Pancreas (tissue), 10 donors: ENCODE results near the gene SELPLG. TPM values are rescaled to one million over a fixed set of nuclear protein-coding genes. Genes with fewer than 3 reads are reported as not detected.

ENCODE experiments used
- ATAC-seq, 4 donors: fragments of 200-7000 bp; cut with Tn5 transposase; one replicate each; pipeline versions ENCODE4 v1.8.0 to v1.9.1; 2020; ENCODE audit warnings: mild to moderate bottlenecking in 4 of 4, moderate library complexity in 4 of 4
- DNase-seq, 6 donors: peaks; one replicate each; pipeline ENCODE4 v3.0.0-alpha.2; 2020
- FAIRE-seq: peaks from 2 replicates; lab custom pipeline; 2012; peaks lifted over from hg19 to GRCh38; lab: Jason Lieb, UNC
- H3K27ac ChIP-seq, 4 donors: fragments of 200-600 bp; sonication (generic); 1 replicate in 3 of 4; 2 replicates in 1 of 4; pipeline versions ENCODE4 v1.5.0 to v1.8.0; 2020
- H3K27me3 ChIP-seq, 4 donors: fragments of 200-600 bp; one replicate each; pipeline ENCODE4 v1.8.0; 2021
- H3K36me3 ChIP-seq, 3 donors: fragments of 200-600 bp; sonication (generic) in 1 of 3; one replicate each; pipeline versions ENCODE4 v1.5.0 to v1.8.0; 2020 to 2021
- H3K4me1 ChIP-seq, 3 donors: fragments of 200-600 bp; one replicate each; pipeline ENCODE4 v1.8.0; 2021
- H3K4me3 ChIP-seq, 4 donors: fragments of 200-600 bp; sonication (generic) in 2 of 4; one replicate each; pipeline versions ENCODE4 v1.5.0 to v1.8.0; 2020 to 2021
- H3K9me3 ChIP-seq, 4 donors: fragments of 200-600 bp; one replicate each; pipeline ENCODE4 v1.8.0; 2021
- CTCF ChIP-seq, 4 donors: fragments of 200-600 bp; sonication (generic) in 3 of 4; IDR thresholded peaks; one replicate each; pipeline versions ENCODE4 v1.5.0 to v1.8.0; 2021; ENCODE audit warnings: antibody characterized with exemption in 4 of 4
- WGBS, 2 donors: extraction: QIAGEN DNeasy Blood & Tissue Kit; methylation state at CpG; one replicate each; pipeline ENCODE4 v1.1.7; 2013; 5-methylcytosine and 5-hydroxymethylcytosine counted together
- intact Hi-C, 3 donors: fragments of 100-400 bp; cut with DNase I; formaldehyde crosslinking; loops; one replicate each; pipeline versions ENCODE4 v1.11.1 to v1.14.2; 2022
- polyA plus RNA-seq, 2 donors: library from polyadenylated mRNA; stranded (reverse); fragments of 200-250 nt; gene quantifications; one replicate each; pipeline ENCODE4 v1.2.3, GENCODE V29; 2013
- total RNA-seq, 6 donors: library from RNA; stranded (reverse); fragmentation: NEBNext Ultra II Directional in 4 of 6; extraction: Animal tissue kit (Norgen Biotek cat#: 25700) in 4 of 6; gene quantifications; one replicate each; pipeline versions ENCODE4 v1.2.1 to v1.2.4, GENCODE V29; 2021 to 2023
- donor health status: healthy with polysubstance abuse.
- donor health status: DM: no; HTN: no; CAD: no; lungs with moderate emphysema.
- donor health status: DM: no; HTN: no; CAD: no.
- donor health status: control.
- donor health status: control.
- donor health status: Bipolar disorder and iron deficiency.
- donor health status: DM: yes; HTN: yes; CAD: no.
- donor health status: DM: no; HTN: no; CAD: no.
- donor health status: DM: no; HTN: no; CAD: no.
- donor health status: DM: yes; HTN: yes; CAD: no.

The SELPLG gene
- total and polyA plus RNA-seq, 8 donors, result 0.28 to 9.5 (median 1.2) TPM

- TF ChIP-seq CTCF (IDR thresholded peaks at IDR 0.05), result no peak
- H3K27me3 ChIP-seq, result no peaks in the 10 kb centered on the region
- H3K36me3 ChIP-seq, result no peaks in the 10 kb centered on the region
- FAIRE-seq, result no peak
- no peak for ATAC-seq
- H3K27ac ChIP-seq, result no peak overlapping the region
- H3K4me1 ChIP-seq, result no peaks in the 10 kb centered on the region
- no peaks in the 10 kb centered on the region for H3K9me3 ChIP-seq
- WGBS, 2 donors, result 74 to 84% methylated on average over 2 of the region's 2 CpGs
- intact Hi-C loops, result loop anchor here in 1 of 3 donors (5.0 kb wide), 1 partner anchor 44 kb away; no protein-coding TSS in a partner anchor
- H3K4me3 ChIP-seq, result no peak overlapping the region
- no peak for DNase-seq
Measured at GRCh38 chr12:108616359-108616758, 17.3 kb downstream of the SELPLG start.

- Histone ChIP-seq H3K27ac (no peak overlapping the region), H3K4me1 (no peaks in the 10 kb centered on the region), H3K9me3 (no peaks in the 10 kb centered on the region), H3K4me3 (no peak overlapping the region), H3K36me3 (no peaks in the 10 kb centered on the region), H3K27me3 (no peaks in the 10 kb centered on the region)
- TF ChIP-seq CTCF (IDR thresholded peaks at IDR 0.05), result no peak
- intact Hi-C loops, result loop anchor here in 1 of 3 donors (5.0 kb wide), 1 partner anchor 44 kb away; no protein-coding TSS in a partner anchor
- FAIRE-seq (no peak), ATAC-seq (no peak), DNase-seq (no peak)
- 74 to 80% methylated on average over 1 of the region's 1 CpG for WGBS, 2 donors
Measured at GRCh38 chr12:108615918-108616317, 17.8 kb downstream of the SELPLG start.

- intact Hi-C loops, result loop anchor here in 2 of 3 donors (5.0 kb wide), 1 partner anchor 42 kb away; no protein-coding TSS in a partner anchor
- H3K4me1 ChIP-seq, result no peaks in the 10 kb centered on the region
- ATAC-seq, result no peak
- WGBS, 2 donors, result 70 to 86% methylated on average over 6 of the region's 6 CpGs
- no peak overlapping the region for H3K27ac ChIP-seq
- H3K9me3 ChIP-seq, result no peaks in the 10 kb centered on the region
- no peaks in the 10 kb centered on the region for H3K27me3 ChIP-seq
- FAIRE-seq, result no peak
- DNase-seq, result no peak
- no peaks in the 10 kb centered on the region for H3K36me3 ChIP-seq
- no peak for TF ChIP-seq CTCF (IDR thresholded peaks at IDR 0.05)
- H3K4me3 ChIP-seq, result no peak overlapping the region
Measured at GRCh38 chr12:108614639-108615038, 19.1 kb downstream of the SELPLG start.

GRCh38 chr12:108614041-108614440 is 19.7 kb downstream of the SELPLG start:
- no peaks in the 10 kb centered on the region for H3K36me3 ChIP-seq
- no peak overlapping the region for H3K4me3 ChIP-seq
- no peaks in the 10 kb centered on the region for H3K9me3 ChIP-seq
- no peak for TF ChIP-seq CTCF (IDR thresholded peaks at IDR 0.05)
- WGBS, 2 donors, result 53 to 71% methylated on average over 4 of the region's 4 CpGs
- no peak overlapping the region for H3K27ac ChIP-seq
- no peaks in the 10 kb centered on the region for H3K27me3 ChIP-seq
- H3K4me1 ChIP-seq, result no peaks in the 10 kb centered on the region
- ATAC-seq (no peak), DNase-seq (no peak), FAIRE-seq (no peak)
- intact Hi-C loops, result loop anchor here in 1 of 3 donors (5.0 kb wide), 1 partner anchor 42 kb away; no protein-coding TSS in a partner anchor

- Histone ChIP-seq H3K9me3 (no peaks in the 10 kb centered on the region), H3K27ac (no peak overlapping the region), H3K4me3 (no peak overlapping the region), H3K36me3 (no peaks in the 10 kb centered on the region), H3K4me1 (no peaks in the 10 kb centered on the region), H3K27me3 (no peaks in the 10 kb centered on the region)
- peak in 2 of 6 donors; percentile 42 to 49 for DNase-seq
- intact Hi-C loops, result loop anchor here in 1 of 3 donors (5.0 kb wide), 1 partner anchor 41 kb away; no protein-coding TSS in a partner anchor
- peak in 2 of 4 donors; percentile 37 to 71 for ATAC-seq
- no peak for TF ChIP-seq CTCF (IDR thresholded peaks at IDR 0.05)
- FAIRE-seq, result no peak
- WGBS, 2 donors, result 46 to 50% methylated on average over 9 of the region's 9 CpGs
Measured at GRCh38 chr12:108613548-108613947, 20.1 kb downstream of the SELPLG start.
